ENCODE measurements around the gene EIF3K. TPM values are rescaled to one million over a fixed set of nuclear protein-coding genes. Genes with fewer than 3 reads are reported as not detected.

Gene EIF3K
- total RNA-seq, 1 donor, result 317 TPM

- peak overlapping the region; percentile 4 for H3K27ac ChIP-seq (ENCODE audit: low read depth, low read length)
- H3K4me2 ChIP-seq (ENCODE audit: insufficient read depth, low read length), result peak overlapping the region; percentile 7
- H3K27me3 ChIP-seq (ENCODE audit: insufficient read depth, low read length), result no peaks in the 10 kb centered on the region
- no peak overlapping the region for H2AFZ ChIP-seq (ENCODE audit: low read length)
- peaks cover 47% of the 10 kb centered on the region for H3K4me1 ChIP-seq (ENCODE audit: insufficient read depth, low read length)
- H3K9me3 ChIP-seq (ENCODE audit: low read depth, low read length), result no peaks in the 10 kb centered on the region
- DNase-seq (ENCODE audit: insufficient read length, low spot score, missing footprints), result peak; percentile 87
- peaks cover 75% of the 10 kb centered on the region for H4K20me1 ChIP-seq (ENCODE audit: insufficient read depth, low read length)
- no peak for TF ChIP-seq CTCF (IDR thresholded peaks at IDR 0.05; ENCODE audit: extremely low read depth, low read depth, low read length)
- peaks cover 93% of the 10 kb centered on the region for H3K79me2 ChIP-seq (ENCODE audit: insufficient read depth, low read length)
- no peak overlapping the region for H3K4me3 ChIP-seq (ENCODE audit: insufficient read depth, low read length)
- peaks cover 32% of the 10 kb centered on the region for H3K36me3 ChIP-seq (ENCODE audit: insufficient read depth, low read length)
These were observed 57.3 kb downstream of the EIF3K start for GRCh38 chr19:38676023-38676877.

DNA sequence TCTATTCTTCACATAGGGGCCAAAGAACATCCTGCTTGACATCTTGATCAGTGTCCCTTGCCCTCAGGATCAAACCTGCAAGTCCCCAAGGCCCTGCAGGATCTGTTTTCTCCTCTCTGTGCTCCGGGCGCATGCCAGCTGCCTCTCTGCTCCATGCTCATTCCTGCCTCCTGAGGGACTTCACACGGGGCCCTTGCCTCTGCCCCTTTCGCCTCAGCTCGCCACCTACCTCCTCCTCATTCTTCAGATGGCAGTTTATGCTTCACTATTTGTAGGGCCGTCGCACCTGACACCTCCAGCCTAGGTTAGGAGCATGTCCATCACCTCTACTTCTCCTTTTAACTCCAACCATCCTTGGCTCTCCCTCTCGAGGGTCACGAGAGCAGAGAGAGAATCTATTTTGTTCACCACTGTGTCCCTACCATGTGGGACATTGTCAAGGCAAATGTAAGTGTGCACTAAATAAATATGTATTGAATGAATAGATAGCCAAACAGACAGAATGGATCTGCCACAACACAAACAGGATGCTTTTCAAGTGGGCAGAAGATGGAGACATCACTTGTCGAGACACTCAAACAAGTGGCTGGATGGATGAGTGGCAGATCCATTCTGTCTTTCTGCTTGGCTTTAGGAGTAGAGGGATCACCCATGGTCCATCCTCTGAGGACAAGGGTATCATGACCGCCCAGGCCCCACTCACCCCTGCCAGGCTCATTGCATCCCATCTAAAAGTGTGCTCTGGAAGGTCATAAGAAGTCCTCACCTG, 58.1 kb downstream of the EIF3K start:
- Histone ChIP-seq H4K20me1 (ENCODE audit: insufficient read depth, low read length) (peaks cover 67% of the 10 kb centered on the region), H3K4me1 (ENCODE audit: insufficient read depth, low read length) (peaks cover 45% of the 10 kb centered on the region), H3K4me3 (ENCODE audit: insufficient read depth, low read length) (no peak overlapping the region), H3K4me2 (ENCODE audit: insufficient read depth, low read length) (no peak overlapping the region), H3K27me3 (ENCODE audit: insufficient read depth, low read length) (no peaks in the 10 kb centered on the region), H2AFZ (ENCODE audit: low read length) (no peak overlapping the region), H3K27ac (ENCODE audit: low read depth, low read length) (peak overlapping the region; percentile 27), H3K9me3 (ENCODE audit: low read depth, low read length) (no peaks in the 10 kb centered on the region), H3K36me3 (ENCODE audit: insufficient read depth, low read length) (peaks cover 32% of the 10 kb centered on the region), H3K79me2 (ENCODE audit: insufficient read depth, low read length) (peaks cover 93% of the 10 kb centered on the region)
- TF ChIP-seq CTCF (IDR thresholded peaks at IDR 0.05; ENCODE audit: extremely low read depth, low read depth, low read length), result no peak
- peak; percentile 38 for DNase-seq (ENCODE audit: insufficient read length, low spot score, missing footprints)

GRCh38 chr19:38678217-38678890, 59.4 kb downstream of the EIF3K start:
- Histone ChIP-seq H2AFZ (ENCODE audit: low read length) (no peak overlapping the region), H4K20me1 (ENCODE audit: insufficient read depth, low read length) (peaks cover 65% of the 10 kb centered on the region), H3K36me3 (ENCODE audit: insufficient read depth, low read length) (peaks cover 36% of the 10 kb centered on the region), H3K4me3 (ENCODE audit: insufficient read depth, low read length) (no peak overlapping the region), H3K4me2 (ENCODE audit: insufficient read depth, low read length) (no peak overlapping the region), H3K27ac (ENCODE audit: low read depth, low read length) (peak overlapping the region; percentile 21), H3K4me1 (ENCODE audit: insufficient read depth, low read length) (peaks cover 52% of the 10 kb centered on the region), H3K79me2 (ENCODE audit: insufficient read depth, low read length) (peaks cover 95% of the 10 kb centered on the region), H3K27me3 (ENCODE audit: insufficient read depth, low read length) (no peaks in the 10 kb centered on the region), H3K9me3 (ENCODE audit: low read depth, low read length) (no peaks in the 10 kb centered on the region)
- no peak for TF ChIP-seq CTCF (IDR thresholded peaks at IDR 0.05; ENCODE audit: extremely low read depth, low read depth, low read length)
- DNase-seq (ENCODE audit: insufficient read length, low spot score, missing footprints), result no peak
